ENCODE results near the gene EMP2. TPM values are rescaled to one million over a fixed set of nuclear protein-coding genes. Genes with fewer than 3 reads are reported as not detected.

EMP2 gene
- total RNA-seq, 1 experiment from 2014 or later = 14.4 TPM

GRCh38 chr16:10601444-10602408 is 21.3 kb upstream of the EMP2 start:
- Histone ChIP-seq H2BK5ac (ENCODE audit: insufficient read length, low read length) (no peak overlapping the region), H3K27me3 (ENCODE audit: insufficient read depth, low read length) (no peaks in the 10 kb centered on the region), H2BK120ac (ENCODE audit: low read depth, low read length, poor library complexity, severe bottlenecking) (no peak overlapping the region), H4K91ac (ENCODE audit: insufficient read length, low read depth, low read length) (no peak overlapping the region), H3K9ac (ENCODE audit: extremely low read depth, insufficient read length, low read length) (no peak overlapping the region), H3K18ac (ENCODE audit: insufficient read length, low read depth, low read length) (no peak overlapping the region), H4K5ac (ENCODE audit: insufficient read length, low read depth, low read length) (no peak overlapping the region), H3K4me2 (ENCODE audit: insufficient read depth, insufficient read length, low read length) (no peak overlapping the region), H3K4me1 (ENCODE audit: insufficient read depth, low read length) (no peaks in the 10 kb centered on the region), H3T11ph (ENCODE audit: low read length) (no peak overlapping the region), H2BK12ac (ENCODE audit: insufficient read length, low read depth, low read length) (no peak overlapping the region), H3K9me3 (ENCODE audit: control insufficient read depth, low read depth, low read length) (no peaks in the 10 kb centered on the region), H2AFZ (ENCODE audit: low read length) (no peak overlapping the region), H3K79me1 (ENCODE audit: insufficient read depth, low read depth, low read length, poor library complexity, severe bottlenecking) (no peaks in the 10 kb centered on the region), H3K79me2 (ENCODE audit: insufficient read depth, low read length) (no peaks in the 10 kb centered on the region), H4K8ac (replicated peaks; ENCODE audit: insufficient read length, low read depth, low read length) (no peak overlapping the region), H3K23me2 (ENCODE audit: insufficient read length, low read depth, low read length, poor library complexity, severe bottlenecking) (no peaks in the 10 kb centered on the region), H3K4ac (ENCODE audit: low read depth, low read length) (no peak overlapping the region), H3K14ac (ENCODE audit: insufficient read depth, low read length) (no peak overlapping the region), H3K27ac (ENCODE audit: insufficient read length, low read depth, low read length) (no peak overlapping the region), H3K23ac (ENCODE audit: insufficient read length, low read depth, low read length) (no peak overlapping the region), H2BK20ac (ENCODE audit: low read depth, low read length, poor library complexity, severe bottlenecking) (no peak overlapping the region), H2BK15ac (ENCODE audit: low read depth, low read length) (no peak overlapping the region), H4K20me1 (ENCODE audit: control insufficient read depth, insufficient read depth, insufficient read length) (no peaks in the 10 kb centered on the region), H2AK5ac (ENCODE audit: insufficient read length, low read length) (no peak overlapping the region), H3K56ac (ENCODE audit: insufficient read length, low read depth, low read length) (no peak overlapping the region)
- peaks cover 7 to 21% of the 10 kb centered on the region in 2 experiments for H3K4me1 Mint-ChIP-seq
- H3K36me3 Mint-ChIP-seq (ENCODE audit: insufficient read depth in 1 of 3, low read depth in 3 of 3) = no peaks in the 10 kb centered on the region
- no CpG with 5 or more reads among the region's 13 CpGs for WGBS (ENCODE audit: extremely low coverage, insufficient read length, low lambda C conversion rate)
- H3K9me3 Mint-ChIP-seq = no peaks in the 10 kb centered on the region; a peak in 1 of 5 replicates
- H3K4me3 Mint-ChIP-seq = no peak overlapping the region
- no peak overlapping the region; a peak in 1 of 7 replicates for H3K27ac Mint-ChIP-seq
- no peak for DNase-seq
- no peak for TF ChIP-seq CTCF (conservative IDR thresholded peaks at IDR 0.05)
- peaks cover 3% of the 10 kb centered on the region for H3K27me3 Mint-ChIP-seq (ENCODE audit: low read depth)

Data from H9 (cell line).